PC-9 (cell line): Measurements from ENCODE around the gene FPR1. TPM values are rescaled to one million over a fixed set of nuclear protein-coding genes. Genes with fewer than 3 reads are reported as not detected.

Source experiments
- BruUV-seq: library from RNA; stranded (reverse); fragments of 400-500 nt; replicated peaks from 2 replicates; lab custom pipeline; 2021; lab: Mats Ljungman, UMichigan
- CTCF ChIA-PET: fragments of 300-600 bp; sonication (Branson Sonifier 250); formaldehyde crosslinking; loops from one replicate; lab custom pipeline; 2022; ENCODE audit warnings: antibody characterized with exemption; lab: Charles Lee
- POLR2A ChIA-PET: fragments of 300-600 bp; sonication (Branson Sonifier 250); formaldehyde crosslinking; loops from one replicate; lab custom pipeline; 2022; ENCODE audit warnings: antibody characterized with exemption; ENCODE audit not compliant: unreplicated experiment; lab: Charles Lee
- DNase-seq, 2 experiments: peaks; one replicate each; pipeline versions ENCODE4 v3.0.0 to v3.0.0-alpha.2; 2015 to 2022; ENCODE audit warnings: mixed read lengths in 1 of 2
- H2AFZ ChIP-seq: fragments of 200-600 bp; sonication (generic); 2 replicates; pipeline ENCODE4 v1.8.1; 2017; ENCODE audit warnings: antibody characterized with exemption
- H3F3A ChIP-seq: fragments of 200-600 bp; sonication (generic); 2 replicates; pipeline ENCODE4 v1.8.1; 2017; ENCODE audit warnings: antibody characterized with exemption, mild to moderate bottlenecking, low read depth; ENCODE audit not compliant: insufficient read depth
- H3K27ac ChIP-seq: fragments of 200-600 bp; sonication (generic); 2 replicates; pipeline ENCODE4 v1.6.1; 2016; ENCODE audit warnings: mixed run types
- H3K27me3 ChIP-seq: fragments of 200-600 bp; sonication (generic); 2 replicates; pipeline ENCODE4 v1.6.1; 2016; ENCODE audit warnings: low read depth, mixed run types; ENCODE audit not compliant: insufficient read depth
- H3K36me3 ChIP-seq: fragments of 200-600 bp; sonication (generic); 2 replicates; pipeline ENCODE4 v1.6.1; 2016; ENCODE audit warnings: low read depth, mixed run types
- H3K4me1 ChIP-seq: fragments of 200-600 bp; sonication (generic); replicated peaks from 2 replicates; pipeline ENCODE4 v1.6.1; 2016; ENCODE audit warnings: mixed run types; ENCODE audit not compliant: insufficient read depth
- H3K4me2 ChIP-seq: fragments of 200-600 bp; sonication (generic); 2 replicates; pipeline ENCODE4 v1.6.1; 2017; ENCODE audit warnings: mixed run types
- H3K4me3 ChIP-seq: fragments of 200-600 bp; sonication (generic); 2 replicates; pipeline ENCODE4 v1.6.1; 2016; ENCODE audit warnings: mixed run types
- H3K79me2 ChIP-seq: fragments of 200-600 bp; sonication (generic); 2 replicates; pipeline ENCODE4 v1.6.1; 2017; ENCODE audit warnings: low read depth, mixed run types
- H3K9me2 ChIP-seq: fragments of 200-600 bp; sonication (generic); 2 replicates; pipeline ENCODE4 v1.8.1; 2017; ENCODE audit warnings: mild to moderate bottlenecking; ENCODE audit not compliant: insufficient read depth
- H3K9me3 ChIP-seq: fragments of 200-600 bp; sonication (generic); 2 replicates; pipeline ENCODE4 v1.8.1; 2016; ENCODE audit warnings: low read depth; ENCODE audit not compliant: insufficient read depth
- H4K20me1 ChIP-seq: fragments of 200-600 bp; sonication (generic); 2 replicates; pipeline ENCODE4 v1.8.1; 2017; ENCODE audit not compliant: insufficient read depth
- CTCF ChIP-seq: fragments of 200-600 bp; sonication (generic); conservative IDR thresholded peaks from 2 replicates; pipeline ENCODE4 v1.6.1; 2017; ENCODE audit warnings: mixed run types, antibody characterized with exemption, mild to moderate bottlenecking, moderate library complexity
- EZH2 ChIP-seq: fragments of 200-600 bp; sonication (generic); IDR thresholded peaks from 2 replicates; pipeline ENCODE4 v1.8.0; 2017; ENCODE audit warnings: antibody characterized with exemption, low read depth
- intact Hi-C: fragments of 100-400 bp; cut with micrococcal nuclease; formaldehyde crosslinking; loops from one replicate; pipeline ENCODE4 v1.10.0; 2022; ENCODE audit not compliant: unreplicated experiment
- total RNA-seq: library from RNA; stranded (reverse); gene quantifications from 2 replicates; pipeline ENCODE4 v1.2.3, GENCODE V29; 2021

FPR1 gene
- total RNA-seq, 1 experiment from 2014 or later = not detected

- POLR2A ChIA-PET = no interaction called here
- CTCF ChIA-PET = no interaction called here
Observed at GRCh38 chr19:51765086-51765485, 13.4 kb upstream of the FPR1 start.

GRCh38 chr19:51761696-51762095 is 10.0 kb upstream of the FPR1 start:
- no peak overlapping the region for H3K27ac ChIP-seq
- H3K79me2 ChIP-seq = no peaks in the 10 kb centered on the region
- H3K4me1 ChIP-seq = no peaks in the 10 kb centered on the region
- H3K9me2 ChIP-seq = no peaks in the 10 kb centered on the region
- BruUV-seq = no TSS peak
- ChIA-PET CTCF (interaction anchor here (0.6 kb wide), 1 partner anchor 36 kb away, joined by 3 read pairs; no protein-coding TSS in a partner anchor), POLR2A (no interaction called here)
- H3K4me3 ChIP-seq = no peak overlapping the region
- no peak for TF ChIP-seq CTCF
- peaks cover 71% of the 10 kb centered on the region for H3K27me3 ChIP-seq
- DNase-seq = no peak
- intact Hi-C loops = no loop called here
- H2AFZ ChIP-seq = no peak overlapping the region; the same call in 1 of the 2 replicates
- H3F3A ChIP-seq = no peaks in the 10 kb centered on the region
- no peaks in the 10 kb centered on the region; the same call in 1 of the 2 replicates for H3K9me3 ChIP-seq
- no peak overlapping the region for H3K4me2 ChIP-seq
- no peaks in the 10 kb centered on the region for H3K36me3 ChIP-seq
- no peaks in the 10 kb centered on the region for H4K20me1 ChIP-seq

More at GRCh38 chr19:51765086-51765485, 13.4 kb upstream of the FPR1 start:
- H3F3A ChIP-seq = no peaks in the 10 kb centered on the region
- H3K4me3 ChIP-seq = no peak overlapping the region
- no peaks in the 10 kb centered on the region for H3K4me1 ChIP-seq
- no peak for TF ChIP-seq EZH2
- no peak for TF ChIP-seq CTCF
- H3K36me3 ChIP-seq = no peaks in the 10 kb centered on the region
- H3K9me3 ChIP-seq = peaks cover 3% of the 10 kb centered on the region; the same call in 1 of the 2 replicates
- H2AFZ ChIP-seq = no peak overlapping the region
- peaks cover 96% of the 10 kb centered on the region for H3K27me3 ChIP-seq
- H3K79me2 ChIP-seq = no peaks in the 10 kb centered on the region
- no peak overlapping the region for H3K27ac ChIP-seq
- H3K9me2 ChIP-seq = no peaks in the 10 kb centered on the region
- no peak overlapping the region for H3K4me2 ChIP-seq
- intact Hi-C loops = no loop called here
- no peak for DNase-seq
- no peaks in the 10 kb centered on the region for H4K20me1 ChIP-seq
- no TSS peak for BruUV-seq

GRCh38 chr19:51760697-51761356 is 9.1 kb upstream of the FPR1 start, which contains the start of gene FPR2:
Gene FPR2, plus strand, starts transcription at chr19:51761180. Its CDS starts 7,479 bp downstream, at chr19:51768659.
- BruUV-seq = no TSS peak
- TF ChIP-seq EZH2 = no peak
- no peak for TF ChIP-seq CTCF
- no peaks in the 10 kb centered on the region for H3F3A ChIP-seq
- H4K20me1 ChIP-seq = no peaks in the 10 kb centered on the region
- H3K27ac ChIP-seq = no peak within 1 kb of the TSS
- no peaks in the 10 kb centered on the region for H3K9me2 ChIP-seq
- intact Hi-C loops = no loop called here
- no peaks in the 10 kb centered on the region; the same call in 1 of the 2 replicates for H3K9me3 ChIP-seq
- no peak within 1 kb of the TSS for H3K4me2 ChIP-seq
- H3K4me1 ChIP-seq = no peaks in the 10 kb centered on the region
- no peak for DNase-seq
- POLR2A ChIA-PET = no interaction called here
- no peaks in the 10 kb centered on the region for H3K79me2 ChIP-seq
- H2AFZ ChIP-seq = no peak within 1 kb of the TSS; the same call in 1 of the 2 replicates
- H3K4me3 ChIP-seq = no peak within 1 kb of the TSS
- no peaks in the 10 kb centered on the region for H3K36me3 ChIP-seq
- peaks cover 66% of the 10 kb centered on the region for H3K27me3 ChIP-seq
- CTCF ChIA-PET = interaction anchor here (0.6 kb wide), 1 partner anchor 112 kb away, joined by 8 read pairs; no protein-coding TSS in a partner anchor
